Measurements from ENCODE around the gene SERTAD2. TPM values are rescaled to one million over a fixed set of nuclear protein-coding genes. Genes with fewer than 3 reads are reported as not detected.

The SERTAD2 gene
- polyA plus RNA-seq, 1 experiment: 6.2 TPM

GRCh38 chr2:64670047-64670446 is 16.3 kb upstream of the SERTAD2 start:
- POLR2A ChIA-PET: no interaction called here
- no peaks in the 10 kb centered on the region for H3K36me3 ChIP-seq (ENCODE audit: control insufficient read depth, insufficient read depth, low read length)
- DNase-seq (ENCODE audit: low read depth): no peak
- TF ChIP-seq CTCF (IDR thresholded peaks at IDR 0.05; ENCODE audit: insufficient read depth, low read depth, low read length): no peak
- no peaks in the 10 kb centered on the region for H3K27me3 ChIP-seq (ENCODE audit: control insufficient read depth, insufficient read depth, low read length)
- no peak overlapping the region for H3K4me3 ChIP-seq (ENCODE audit: low read depth, low read length)
- CTCF ChIA-PET: interaction anchor here (0.9 kb wide), 1 partner anchor 24 kb away, joined by 3 read pairs; no protein-coding TSS in a partner anchor

- Histone ChIP-seq H3K4me3 (ENCODE audit: low read depth, low read length) (no peak overlapping the region), H3K27me3 (ENCODE audit: control insufficient read depth, insufficient read depth, low read length) (no peaks in the 10 kb centered on the region), H3K36me3 (ENCODE audit: control insufficient read depth, insufficient read depth, low read length) (no peaks in the 10 kb centered on the region)
- no peak for TF ChIP-seq CTCF (IDR thresholded peaks at IDR 0.05; ENCODE audit: insufficient read depth, low read depth, low read length)
- no peak for DNase-seq (ENCODE audit: low read depth)
- CTCF ChIA-PET: no interaction called here
- POLR2A ChIA-PET: no interaction called here
Measured at GRCh38 chr2:64669288-64669687, 15.6 kb upstream of the SERTAD2 start.

GRCh38 chr2:64668542-64668941 is 14.8 kb upstream of the SERTAD2 start:
- H3K27me3 ChIP-seq (ENCODE audit: control insufficient read depth, insufficient read depth, low read length): no peaks in the 10 kb centered on the region
- TF ChIP-seq CTCF (IDR thresholded peaks at IDR 0.05; ENCODE audit: insufficient read depth, low read depth, low read length): no peak
- POLR2A ChIA-PET: no interaction called here

GRCh38 chr2:64667535-64667934 is 13.8 kb upstream of the SERTAD2 start:
- POLR2A ChIA-PET: no interaction called here
- DNase-seq (ENCODE audit: low read depth): no peak
- no peak overlapping the region for H3K4me3 ChIP-seq (ENCODE audit: low read depth, low read length)
- TF ChIP-seq CTCF (IDR thresholded peaks at IDR 0.05; ENCODE audit: insufficient read depth, low read depth, low read length): no peak
- no peaks in the 10 kb centered on the region for H3K27me3 ChIP-seq (ENCODE audit: control insufficient read depth, insufficient read depth, low read length)
- CTCF ChIA-PET: no interaction called here
- H3K36me3 ChIP-seq (ENCODE audit: control insufficient read depth, insufficient read depth, low read length): no peaks in the 10 kb centered on the region

More at GRCh38 chr2:64668542-64668941, 14.8 kb upstream of the SERTAD2 start:
- Histone ChIP-seq H3K36me3 (ENCODE audit: control insufficient read depth, insufficient read depth, low read length) (no peaks in the 10 kb centered on the region), H3K4me3 (ENCODE audit: low read depth, low read length) (no peak overlapping the region)
- CTCF ChIA-PET: no interaction called here
- DNase-seq (ENCODE audit: low read depth): no peak

GRCh38 chr2:64666810-64667438 is 13.2 kb upstream of the SERTAD2 start:
- no peak for DNase-seq (ENCODE audit: low read depth)
- ChIA-PET POLR2A (no interaction called here), CTCF (no interaction called here)
- no peak overlapping the region for H3K4me3 ChIP-seq (ENCODE audit: low read depth, low read length)
- no peaks in the 10 kb centered on the region for H3K27me3 ChIP-seq (ENCODE audit: control insufficient read depth, insufficient read depth, low read length)
- no peak for TF ChIP-seq CTCF (IDR thresholded peaks at IDR 0.05; ENCODE audit: insufficient read depth, low read depth, low read length)
- no peaks in the 10 kb centered on the region for H3K36me3 ChIP-seq (ENCODE audit: control insufficient read depth, insufficient read depth, low read length)
